GM10266 (cell line): ENCODE measurements around the gene TANGO6.

Source experiments
- DNase-seq: peaks from one replicate; pipeline ENCODE4 v3.0.0; 2012; ENCODE audit errors: extremely low spot score
- CTCF ChIP-seq: IDR thresholded peaks from 2 replicates; pipeline ENCODE4 v1.5.1; 2012; ENCODE audit warnings: mild to moderate bottlenecking, low read depth; ENCODE audit not compliant: control insufficient read depth, insufficient read depth; ENCODE audit errors: missing control alignments

The TANGO6 gene

GRCh38 chr16:69035375-69035774, 192.0 kb downstream of the TANGO6 start:
- TF ChIP-seq CTCF, result no peak

GRCh38 chr16:69036399-69037091, 193.2 kb downstream of the TANGO6 start:
- TF ChIP-seq CTCF, result no peak
- no peak for DNase-seq

More at GRCh38 chr16:69035375-69035774, 192.0 kb downstream of the TANGO6 start:
- no peak for DNase-seq

- TF ChIP-seq CTCF, result no peak
- no peak for DNase-seq
These were observed 194.2 kb downstream of the TANGO6 start for GRCh38 chr16:69037373-69038160.

- TF ChIP-seq CTCF, result no peak
- no peak for DNase-seq
These were observed 196.1 kb downstream of the TANGO6 start for GRCh38 chr16:69039333-69039941.

- no peak for TF ChIP-seq CTCF
- DNase-seq, result no peak
These were observed 197.0 kb downstream of the TANGO6 start for GRCh38 chr16:69040144-69040909.

GRCh38 chr16:69048328-69049120, 205.2 kb downstream of the TANGO6 start:
- no peak for TF ChIP-seq CTCF

More at GRCh38 chr16:69048328-69049120, 205.2 kb downstream of the TANGO6 start:
- no peak for DNase-seq
